Activated CD4-positive, CD25-positive, alpha-beta regulatory T cell treated with anti-CD3 and anti-CD28 coated beads, Interleukin-2, amount 50 U/mL, for 72 hours (primary cell): Measurements from ENCODE around the gene PNPLA2.

ENCODE experiments used
- DNase-seq: peaks from one replicate; pipeline ENCODE4 v3.0.0; 2021

Gene PNPLA2, protein sequence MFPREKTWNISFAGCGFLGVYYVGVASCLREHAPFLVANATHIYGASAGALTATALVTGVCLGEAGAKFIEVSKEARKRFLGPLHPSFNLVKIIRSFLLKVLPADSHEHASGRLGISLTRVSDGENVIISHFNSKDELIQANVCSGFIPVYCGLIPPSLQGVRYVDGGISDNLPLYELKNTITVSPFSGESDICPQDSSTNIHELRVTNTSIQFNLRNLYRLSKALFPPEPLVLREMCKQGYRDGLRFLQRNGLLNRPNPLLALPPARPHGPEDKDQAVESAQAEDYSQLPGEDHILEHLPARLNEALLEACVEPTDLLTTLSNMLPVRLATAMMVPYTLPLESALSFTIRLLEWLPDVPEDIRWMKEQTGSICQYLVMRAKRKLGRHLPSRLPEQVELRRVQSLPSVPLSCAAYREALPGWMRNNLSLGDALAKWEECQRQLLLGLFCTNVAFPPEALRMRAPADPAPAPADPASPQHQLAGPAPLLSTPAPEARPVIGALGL

GRCh38 chr11:818396-819128 is at the start of gene PNPLA2:
TSS of gene PNPLA2 (plus strand) at chr11:818914. CDS start at chr11:819719, 805 bp downstream.
- no peak for DNase-seq

- no peak for DNase-seq
Measured at GRCh38 chr11:769887-770641, 48.6 kb upstream of the PNPLA2 start.

DNA sequence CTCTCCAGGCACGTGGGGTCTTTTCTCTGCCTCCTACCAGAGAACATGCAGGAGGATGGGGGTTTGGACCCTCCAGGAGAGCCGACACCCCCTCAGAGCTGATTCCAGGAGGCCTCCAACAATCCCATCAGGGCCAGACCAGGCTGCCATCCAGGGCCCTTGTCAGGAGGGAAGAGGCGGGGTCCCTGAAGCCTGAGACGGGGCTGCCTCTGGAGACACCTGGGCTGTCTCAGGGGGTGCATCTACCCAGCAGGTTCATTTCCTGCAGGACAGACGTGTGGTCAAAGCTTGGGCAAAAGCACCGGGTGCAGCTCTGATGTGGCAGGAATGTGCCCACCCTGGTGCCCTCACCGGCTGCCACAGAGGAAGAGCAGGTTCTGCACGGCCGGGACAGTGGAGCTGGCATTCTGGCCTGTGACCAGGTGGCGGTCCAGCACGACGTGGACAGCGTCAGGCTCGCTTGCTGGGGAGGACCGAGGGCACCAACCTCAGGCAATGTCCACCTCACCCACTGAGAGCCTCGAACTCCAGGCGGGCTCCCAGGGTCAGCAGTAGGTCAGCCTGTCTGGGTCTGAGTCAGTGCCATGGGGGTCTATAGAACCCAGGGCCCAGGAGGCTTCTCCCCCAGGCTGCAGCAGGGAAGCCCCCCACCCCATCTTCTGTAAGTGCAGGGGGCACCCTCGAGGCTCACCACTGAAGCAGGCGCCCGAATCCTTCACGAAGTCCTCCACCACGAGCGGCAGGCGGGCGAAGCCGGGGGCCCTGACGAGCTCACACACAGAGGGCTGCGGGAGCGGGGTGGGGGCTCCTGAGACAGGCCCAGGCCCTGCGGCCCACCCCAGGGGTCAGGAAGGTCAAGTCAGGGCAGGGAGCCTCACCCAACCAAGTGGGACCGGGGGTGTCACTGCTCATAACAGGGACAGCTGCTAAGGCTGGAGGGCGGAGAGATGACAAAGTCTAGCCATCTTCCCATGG is 47.8 kb upstream of the PNPLA2 start:
- DNase-seq, result no peak

GRCh38 chr11:771617-772204 is 47.0 kb upstream of the PNPLA2 start:
- no peak for DNase-seq

DNA sequence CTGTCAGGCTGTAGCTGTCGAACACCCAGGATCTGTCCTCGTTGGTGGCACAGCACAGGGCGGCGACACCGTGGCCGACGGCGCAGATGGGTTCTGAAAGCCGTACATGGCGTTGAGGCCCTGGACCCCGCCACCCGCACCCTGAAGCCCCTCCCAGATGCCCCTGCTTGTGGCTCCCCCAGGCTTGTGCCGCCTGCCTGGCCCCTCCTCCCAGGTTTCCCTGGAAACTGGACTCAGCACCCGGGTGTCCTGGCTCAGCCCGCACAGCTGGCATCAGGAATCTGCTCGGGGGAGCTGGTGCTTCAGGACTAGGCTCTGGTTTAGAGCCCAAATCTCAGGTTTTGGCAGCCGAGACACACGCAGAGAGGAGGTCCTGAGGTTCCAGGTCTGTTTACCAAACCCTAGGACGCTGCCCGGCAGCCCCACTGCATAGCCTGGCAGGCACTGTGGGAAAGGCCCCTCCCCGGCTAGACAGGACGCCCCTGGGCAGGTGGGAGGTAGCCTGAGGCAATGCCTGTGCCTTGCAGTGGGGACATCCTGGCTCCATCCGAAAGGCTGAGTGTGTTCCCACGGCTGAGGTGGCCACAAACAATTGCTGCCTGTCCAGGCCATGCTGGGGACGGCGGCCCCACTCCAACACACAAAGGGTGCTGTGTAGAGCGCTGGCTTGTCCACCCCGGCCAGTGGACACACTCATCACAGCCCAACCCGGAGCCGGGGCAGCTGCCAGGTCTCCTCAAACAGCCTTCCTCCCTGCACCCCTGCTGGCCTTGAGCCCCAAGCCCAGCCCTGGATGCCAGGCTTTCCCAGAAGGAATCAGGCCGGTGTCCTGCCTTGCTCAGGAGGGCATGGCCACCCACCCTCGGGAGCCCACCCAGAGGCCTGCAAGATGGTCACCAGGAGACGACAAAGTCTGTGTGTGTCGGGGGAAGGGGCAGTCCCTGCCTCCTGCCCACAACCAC is 46.0 kb upstream of the PNPLA2 start:
- no peak for DNase-seq

DNA sequence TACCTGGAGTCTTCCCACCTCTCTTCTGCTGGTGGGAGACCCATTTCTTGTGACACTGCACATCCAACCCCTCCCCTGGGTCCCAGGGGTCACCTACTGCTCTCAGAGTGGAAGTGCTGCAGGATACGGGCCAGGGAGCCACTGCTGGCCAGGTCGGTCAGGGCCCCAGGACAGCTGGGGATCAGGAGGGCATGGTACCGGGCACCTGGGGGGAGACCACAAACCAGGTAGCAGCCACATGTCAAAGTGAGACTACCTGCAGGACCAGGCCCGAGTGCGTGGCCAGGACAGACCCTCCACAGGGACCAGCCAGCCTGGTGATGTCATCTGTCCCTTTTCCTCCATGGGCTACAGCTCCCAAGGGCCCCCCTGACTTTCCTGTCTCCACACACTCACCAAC is 45.3 kb upstream of the PNPLA2 start:
- no peak for DNase-seq

GRCh38 chr11:773830-774229 is 44.9 kb upstream of the PNPLA2 start:
- no peak for DNase-seq

GRCh38 chr11:774873-775592 is 43.7 kb upstream of the PNPLA2 start:
- no peak for DNase-seq

DNA sequence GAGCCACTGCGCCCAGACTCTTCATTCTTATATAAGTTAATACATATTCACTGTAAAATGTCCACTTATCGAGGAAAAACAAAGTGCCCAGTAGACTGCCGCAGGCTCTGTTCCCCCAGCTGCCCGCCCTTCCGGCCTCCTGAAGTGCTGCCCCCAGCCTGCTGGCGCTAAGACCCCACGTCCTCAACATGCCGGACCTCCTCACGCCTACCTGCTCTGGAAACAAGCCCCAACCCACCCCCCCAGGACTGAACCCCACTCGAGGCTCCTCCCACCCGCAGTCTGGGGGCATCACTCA is 42.5 kb upstream of the PNPLA2 start:
- DNase-seq, result no peak

DNA sequence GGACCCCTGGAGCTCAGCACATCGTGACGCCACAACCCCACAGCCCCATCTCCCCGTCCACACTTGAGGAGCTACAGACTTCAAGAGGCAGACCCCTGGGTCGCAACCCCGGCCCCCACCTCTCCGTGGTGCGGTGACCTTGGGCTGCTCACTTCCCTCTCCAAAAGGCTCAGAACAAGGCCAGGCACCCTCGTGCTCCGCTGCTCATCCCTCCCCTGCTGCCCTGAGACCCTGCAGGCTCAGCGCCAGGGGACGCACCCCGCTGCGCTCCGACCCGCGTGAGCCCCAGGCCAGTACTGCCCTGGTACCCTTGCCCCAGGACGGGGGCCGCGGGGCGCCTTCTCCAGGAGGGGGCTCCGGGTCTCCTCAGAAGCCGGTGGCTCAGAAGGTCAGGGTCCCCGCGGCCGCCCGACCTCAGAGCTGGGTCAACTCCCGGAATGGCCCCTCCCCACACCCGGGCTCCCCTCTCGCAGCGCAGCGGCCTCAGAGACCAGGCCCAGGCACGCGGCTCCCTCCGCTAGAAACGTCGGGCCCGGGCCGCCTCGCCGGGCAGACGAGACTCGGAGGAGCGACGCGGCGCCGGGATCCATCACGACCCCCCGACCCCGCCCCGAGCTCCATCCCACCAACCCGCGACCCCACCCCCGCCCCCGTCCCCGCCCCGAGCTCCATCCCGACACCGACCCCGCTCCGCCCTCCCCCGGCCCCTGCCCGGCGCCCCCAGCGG is 42.0 kb upstream of the PNPLA2 start:
- DNase-seq, result peak; percentile 59

- peak; percentile 99 for DNase-seq
Measured at GRCh38 chr11:777288-778255, 41.1 kb upstream of the PNPLA2 start, which contains the start of gene GATD1. TSS of gene GATD1 (minus strand) at chr11:777487. CDS start at chr11:777462, 25 bp downstream.

- DNase-seq, result no peak
Measured at GRCh38 chr11:778976-779954, 39.4 kb upstream of the PNPLA2 start.

GRCh38 chr11:779955-780532 is 38.7 kb upstream of the PNPLA2 start:
- DNase-seq, result no peak

DNA sequence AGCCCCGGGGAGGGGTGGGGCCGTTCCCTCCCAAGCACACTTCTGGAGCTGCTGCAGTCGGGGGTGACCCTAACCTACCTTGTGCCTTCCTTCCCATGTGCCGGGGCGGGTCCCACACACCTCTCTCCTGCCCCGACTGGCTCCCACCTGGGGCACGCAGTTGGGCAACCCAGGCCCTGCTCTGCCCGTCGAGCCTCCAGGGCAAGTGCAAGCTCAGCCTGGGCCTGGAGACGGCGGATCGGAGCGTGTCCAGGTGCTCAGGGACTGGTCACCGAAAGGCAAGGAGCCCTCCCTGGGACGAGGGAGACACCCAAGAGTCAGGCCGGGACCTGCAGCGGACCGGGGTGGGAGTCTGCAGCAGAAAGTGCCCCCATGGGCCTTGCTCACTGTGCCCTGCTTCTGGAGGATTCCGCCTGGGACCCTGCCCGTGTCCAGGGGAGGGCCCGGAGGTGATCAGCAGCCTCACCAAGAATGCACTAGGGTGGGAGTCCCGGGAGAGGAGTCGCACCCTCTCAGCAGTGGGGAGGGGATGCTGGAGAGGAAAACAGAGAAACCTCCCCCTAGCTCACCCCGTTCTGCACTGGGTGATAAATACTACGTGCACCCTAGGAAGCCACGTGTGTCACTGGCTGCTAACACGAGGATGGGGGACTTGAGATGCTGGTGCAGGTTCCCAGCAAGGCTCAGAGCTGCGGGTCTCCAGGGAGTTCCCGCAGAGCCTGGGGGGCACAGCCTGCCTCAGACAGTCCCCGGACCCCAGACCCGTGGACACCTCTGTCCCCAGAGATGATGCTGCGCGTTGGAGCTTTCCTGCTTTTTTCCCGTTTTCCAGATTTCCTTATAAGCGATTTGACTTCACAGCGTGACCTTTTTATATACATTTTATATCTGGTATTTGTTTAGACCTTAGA is 36.2 kb upstream of the PNPLA2 start:
- no peak for DNase-seq

DNA sequence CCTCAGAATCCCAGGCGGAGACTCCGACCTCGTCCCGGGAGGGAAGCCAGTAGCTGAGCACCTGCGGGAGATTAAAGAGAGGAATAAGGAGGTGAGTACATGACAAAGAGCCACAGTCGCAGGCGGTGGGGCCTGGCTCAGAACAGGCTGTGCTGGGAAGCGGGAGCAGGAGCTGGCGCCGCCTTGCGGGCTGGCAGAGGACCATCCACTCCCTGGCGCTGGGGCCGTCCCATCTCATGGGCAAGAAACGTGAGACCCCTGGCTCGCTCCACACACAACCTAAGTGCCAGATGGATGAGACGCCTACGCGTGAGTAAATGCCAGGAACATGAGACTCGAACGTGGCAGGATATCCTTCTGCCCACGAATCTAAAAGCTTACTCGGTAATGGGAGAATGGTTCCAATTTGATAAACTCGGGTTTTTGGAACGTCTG is 35.1 kb upstream of the PNPLA2 start:
- DNase-seq, result no peak
